Heart left ventricle (tissue), 16 donors: ENCODE measurements around the gene ADGRB3. TPM values are rescaled to one million over a fixed set of nuclear protein-coding genes. Genes with fewer than 3 reads are reported as not detected.

Source experiments
- ATAC-seq, 4 donors: fragments of 200-7000 bp; cut with Tn5 transposase; one replicate each; pipeline ENCODE4 v1.9.1; 2020 to 2022; ENCODE audit warnings: moderate library complexity in 4 of 4, mild to moderate bottlenecking in 3 of 4, moderate number of reproducible peaks in 1 of 4
- DNase-seq, 5 donors: peaks; one replicate each; pipeline ENCODE4 v3.0.0-alpha.2; 2020
- H3K27ac ChIP-seq, 12 donors: fragments of 200-600 bp; sonication (generic) in 4 of 12; one replicate each; pipeline versions ENCODE4 v1.5.0 to v1.8.0; 2016 to 2022; ENCODE audit warnings: mild to moderate bottlenecking in 2 of 12
- H3K27me3 ChIP-seq, 9 donors: fragments of 200-600 bp; sonication (generic) in 2 of 9; one replicate each; pipeline versions ENCODE4 v1.5.1 to v1.8.0; 2016 to 2022; ENCODE audit warnings: mild to moderate bottlenecking in 3 of 9
- H3K36me3 ChIP-seq, 9 donors: fragments of 200-600 bp; sonication (generic) in 2 of 9; one replicate each; pipeline versions ENCODE4 v1.5.0 to v1.8.0; 2018 to 2022; ENCODE audit warnings: mild to moderate bottlenecking in 2 of 9
- H3K4me1 ChIP-seq, 12 donors: fragments of 200-600 bp; sonication (generic) in 4 of 12; one replicate each; pipeline versions ENCODE4 v1.5.0 to v1.8.0; 2016 to 2022; ENCODE audit warnings: mild to moderate bottlenecking in 3 of 12
- H3K4me3 ChIP-seq, 12 donors: fragments of 200-600 bp; sonication (generic) in 4 of 12; one replicate each; pipeline versions ENCODE4 v1.5.0 to v1.8.0; 2017 to 2022; ENCODE audit warnings: mild to moderate bottlenecking in 9 of 12, moderate library complexity in 4 of 12
- H3K9me3 ChIP-seq, 12 donors: fragments of 200-600 bp; sonication (generic) in 4 of 12; one replicate each; pipeline versions ENCODE4 v1.5.0 to v1.8.0; 2016 to 2022; ENCODE audit warnings: mild to moderate bottlenecking in 1 of 12
- POLR2A ChIP-seq, 2 donors: fragments of 450-650 bp; IDR thresholded peaks; one replicate each; pipeline ENCODE4 v1.6.1; 2017; ENCODE audit warnings: antibody characterized with exemption in 2 of 2, mild to moderate bottlenecking in 2 of 2, moderate library complexity in 2 of 2
- WGBS, 4 donors: extraction: QIAGEN DNeasy Blood & Tissue Kit in 2 of 4; methylation state at CpG; one replicate each; pipeline versions ENCODE4 v1.1.5 to v1.1.7; 2013 to 2018; 5-methylcytosine and 5-hydroxymethylcytosine counted together
- intact Hi-C, 10 donors: fragments of 100-400 bp; cut with DNase I; formaldehyde crosslinking; loops; one replicate each; pipeline versions ENCODE4 v1.11.1 to v1.14.2; 2022
- polyA plus RNA-seq, 2 donors: library from polyadenylated mRNA; stranded (reverse); fragments of 200-250 nt; gene quantifications; one replicate each; pipeline ENCODE4 v1.2.3, GENCODE V29; 2013
- total RNA-seq, 9 donors: library from RNA; depleted of rRNA in 2 of 9; stranded (reverse); fragments of >200 nt in 2 of 9; fragmentation: NEBNext Ultra II Directional in 3 of 9; extraction: Animal tissue kit (Norgen Biotek cat#: 25700) in 3 of 9; gene quantifications; one replicate each; pipeline versions ENCODE4 v1.1.0 to v1.2.4, GENCODE V29; 2016 to 2023
- TF ChIP-seq, protein P1 (sequence below), 12 donors: fragments of 200-600 bp; sonication (generic) in 4 of 12; IDR thresholded peaks; one replicate each; pipeline versions ENCODE4 v1.5.0 to v1.8.0; 2018 to 2022; ENCODE audit warnings: antibody characterized with exemption in 12 of 12, mild to moderate bottlenecking in 5 of 12
- donor health status: ischemic (EF 13 %, LVEDD 7.1; RV severe dilation, severe dysfunction).
- donor health status: healthy with polysubstance abuse.
- donor health status: DM: no; HTN: yes; CAD: no.
- donor health status: DM: no; HTN: no; CAD: no.
- donor health status: ischemic (EF 25% LVEDD 6.9; RV normal size, moderate dysfunction).
- donor health status: ischemic (EF 25% LVEDD 5.7; RV mildly dilated, moderate dysfunction).
- donor health status: healthy.
- donor health status: DM: yes; HTN: yes; CAD: no.
- donor health status: ischemic (EF 35%, LVEDD 5.7; RV mildly dilated, moderate dysfunction).
- donor health status: nonischemic (EF 11% LVEDD 7.7; RV severe dilation, severe dysfunction).
- donor health status: DM: yes; HTN: yes; CAD: no.
- donor health status: PGD.
- donor health status: ischemic (EF 29% LVEDD 5.4; RV normal size, mild dysfunction).
- donor health status: nonischemic (EF 23%, LVEDD 6.1; RV moderate dilation, normal function).

The ADGRB3 gene
- total and polyA plus RNA-seq, 11 donors, result 0.51 to 2.5 (median 1.1) TPM

DNA sequence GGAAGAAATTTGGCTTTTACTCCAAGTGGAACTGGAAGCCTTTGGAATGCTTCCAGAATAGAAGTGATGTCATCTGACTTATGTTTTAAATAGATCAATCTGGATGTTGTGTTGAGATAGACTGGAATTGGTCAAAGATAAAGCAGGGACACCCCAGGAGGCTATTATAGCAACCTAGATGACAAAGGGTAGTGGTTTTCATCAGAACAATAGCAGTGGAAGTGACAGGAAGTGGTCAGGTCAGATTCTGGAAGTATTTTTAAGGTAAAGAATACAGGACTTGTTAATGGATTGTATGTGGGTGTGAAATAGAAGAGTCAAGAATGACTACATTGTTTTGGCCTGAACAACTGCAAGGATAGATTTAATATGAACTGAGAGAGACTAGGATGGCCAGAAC, 191.4 kb downstream of the ADGRB3 start:
- Histone ChIP-seq H3K36me3 (no peaks in the 10 kb centered on the region), H3K9me3 (no peaks in the 10 kb centered on the region), H3K4me1 (no peaks in the 10 kb centered on the region), H3K27ac (no peak overlapping the region), H3K27me3 (no peaks in the 10 kb centered on the region), H3K4me3 (no peak overlapping the region)
- DNase-seq (no peak), ATAC-seq (no peak)
- TF ChIP-seq POLR2A (IDR thresholded peaks at IDR 0.05), result no peak
- TF ChIP-seq, protein P1, sequence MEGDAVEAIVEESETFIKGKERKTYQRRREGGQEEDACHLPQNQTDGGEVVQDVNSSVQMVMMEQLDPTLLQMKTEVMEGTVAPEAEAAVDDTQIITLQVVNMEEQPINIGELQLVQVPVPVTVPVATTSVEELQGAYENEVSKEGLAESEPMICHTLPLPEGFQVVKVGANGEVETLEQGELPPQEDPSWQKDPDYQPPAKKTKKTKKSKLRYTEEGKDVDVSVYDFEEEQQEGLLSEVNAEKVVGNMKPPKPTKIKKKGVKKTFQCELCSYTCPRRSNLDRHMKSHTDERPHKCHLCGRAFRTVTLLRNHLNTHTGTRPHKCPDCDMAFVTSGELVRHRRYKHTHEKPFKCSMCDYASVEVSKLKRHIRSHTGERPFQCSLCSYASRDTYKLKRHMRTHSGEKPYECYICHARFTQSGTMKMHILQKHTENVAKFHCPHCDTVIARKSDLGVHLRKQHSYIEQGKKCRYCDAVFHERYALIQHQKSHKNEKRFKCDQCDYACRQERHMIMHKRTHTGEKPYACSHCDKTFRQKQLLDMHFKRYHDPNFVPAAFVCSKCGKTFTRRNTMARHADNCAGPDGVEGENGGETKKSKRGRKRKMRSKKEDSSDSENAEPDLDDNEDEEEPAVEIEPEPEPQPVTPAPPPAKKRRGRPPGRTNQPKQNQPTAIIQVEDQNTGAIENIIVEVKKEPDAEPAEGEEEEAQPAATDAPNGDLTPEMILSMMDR (IDR thresholded peaks at IDR 0.05), result no peak
- intact Hi-C loops, result no loop called here

DNA sequence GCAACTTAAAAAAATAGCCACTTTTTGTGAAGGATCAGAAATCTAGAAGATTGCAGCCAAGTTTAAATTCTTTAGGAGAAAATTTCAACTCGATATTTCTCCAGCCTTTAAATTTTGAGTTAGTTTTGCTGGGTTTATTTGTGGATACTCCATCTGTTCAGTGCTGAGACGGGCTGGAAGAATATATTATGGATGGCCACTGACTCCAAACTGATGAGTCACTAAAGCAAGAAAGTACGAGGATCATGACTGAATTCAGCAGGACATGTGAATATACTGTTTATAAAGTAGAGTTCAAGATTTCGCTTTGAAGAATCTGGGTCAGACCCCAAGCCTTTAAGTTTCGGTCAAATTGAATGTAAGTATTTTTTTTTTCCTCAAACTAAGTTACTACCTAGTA, 199.5 kb downstream of the ADGRB3 start:
- no peaks in the 10 kb centered on the region for H3K4me1 ChIP-seq
- ATAC-seq (no peak), DNase-seq (no peak)
- intact Hi-C loops, result no loop called here
- no peak overlapping the region for H3K4me3 ChIP-seq
- no peak for TF ChIP-seq POLR2A (IDR thresholded peaks at IDR 0.05)
- TF ChIP-seq, protein P1 (IDR thresholded peaks at IDR 0.05), result no peak
- H3K27me3 ChIP-seq, result no peaks in the 10 kb centered on the region
- no peak overlapping the region for H3K27ac ChIP-seq
- H3K36me3 ChIP-seq, result no peaks in the 10 kb centered on the region
- WGBS, 4 donors, result 55 to 84% (median 61%) methylated on average over 5 of the region's 5 CpGs
- H3K9me3 ChIP-seq, result no peaks in the 10 kb centered on the region

DNA sequence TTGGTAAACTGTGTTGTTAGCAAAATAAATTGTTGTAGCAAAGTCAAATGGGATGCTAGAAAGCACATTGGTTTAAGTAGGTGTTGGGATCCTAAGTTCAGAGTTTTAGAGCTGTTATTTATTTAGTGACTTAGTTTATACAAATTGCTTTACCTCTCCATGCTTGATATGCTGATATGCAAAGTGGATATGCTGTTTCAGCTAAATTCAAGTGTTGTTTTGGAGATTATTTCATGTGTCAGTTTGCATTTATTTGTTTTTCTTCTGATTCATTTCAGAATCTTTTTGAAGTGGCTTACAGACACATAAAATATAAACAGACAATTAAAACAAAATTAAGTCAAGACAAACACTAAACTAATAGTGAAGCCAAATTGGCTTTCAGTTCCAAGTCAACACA, 203.5 kb downstream of the ADGRB3 start:
- intact Hi-C loops, result no loop called here
- H3K27me3 ChIP-seq, result no peaks in the 10 kb centered on the region
- no peaks in the 10 kb centered on the region for H3K4me1 ChIP-seq
- TF ChIP-seq, protein P1 (IDR thresholded peaks at IDR 0.05), result no peak
- no peak for TF ChIP-seq POLR2A (IDR thresholded peaks at IDR 0.05)
- DNase-seq (no peak), ATAC-seq (no peak)
- no peaks in the 10 kb centered on the region for H3K36me3 ChIP-seq
- peaks cover 0 to 7% (median 0%) of the 10 kb centered on the region in 12 donors for H3K9me3 ChIP-seq
- no peak overlapping the region for H3K4me3 ChIP-seq
- H3K27ac ChIP-seq, result no peak overlapping the region

DNA sequence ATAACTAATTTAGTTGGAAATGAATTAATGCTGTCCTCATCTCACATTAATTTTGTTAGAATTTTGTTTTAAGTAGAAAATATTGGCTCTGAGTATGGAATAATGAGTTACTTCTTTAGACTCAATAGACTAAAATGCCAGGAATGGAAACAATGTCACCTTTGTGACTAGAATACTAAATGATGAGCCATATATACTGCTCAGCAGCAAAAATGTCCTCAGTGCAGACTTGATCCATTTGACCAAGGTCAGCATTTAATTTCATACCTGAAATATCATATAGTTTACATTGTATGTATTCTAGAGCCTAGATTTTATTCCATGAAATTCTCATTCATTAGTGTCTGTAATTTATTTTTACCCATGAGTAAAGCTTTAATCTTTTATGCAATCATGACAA, 217.7 kb downstream of the ADGRB3 start:
- Histone ChIP-seq H3K4me3 (no peak overlapping the region), H3K36me3 (no peaks in the 10 kb centered on the region), H3K27me3 (no peaks in the 10 kb centered on the region), H3K9me3 (peaks cover 0 to 3% (median 0%) of the 10 kb centered on the region in 12 donors), H3K27ac (no peak overlapping the region), H3K4me1 (no peaks in the 10 kb centered on the region)
- no peak for DNase-seq
- ATAC-seq, result no peak
- TF ChIP-seq, protein P1 (IDR thresholded peaks at IDR 0.05), result no peak
- no peak for TF ChIP-seq POLR2A (IDR thresholded peaks at IDR 0.05)
- intact Hi-C loops, result no loop called here
